AG20443 (cell line): Measurements from ENCODE around the gene ANO4.
A peak's percentile ranks its signal among the peaks of the same experiment; 100 is the strongest.
"Not testable (repeated sequence)": the region's sequence is repeated elsewhere in the genome, so short reads cannot be mapped to it uniquely, and the experiment has no call there.

Source experiments
- DNase-seq: peaks from one replicate; pipeline ENCODE4 v3.0.0; 2012; ENCODE audit warnings: low spot score, mixed read lengths

Gene ANO4

GRCh38 chr12:100875156-100875555, 80.6 kb downstream of the ANO4 start:
- no peak for DNase-seq

- no peak for DNase-seq
Measured at GRCh38 chr12:100875771-100876170, 81.2 kb downstream of the ANO4 start.

GRCh38 chr12:100877776-100878175, 83.2 kb downstream of the ANO4 start:
- DNase-seq = no peak

GRCh38 chr12:100895192-100895591, 100.6 kb downstream of the ANO4 start:
- DNase-seq = no peak

- no peak for DNase-seq
Measured at GRCh38 chr12:100896192-100896591, 101.6 kb downstream of the ANO4 start.

- no peak for DNase-seq
Measured at GRCh38 chr12:100897240-100897639, 102.7 kb downstream of the ANO4 start.

- DNase-seq = no peak
Measured at GRCh38 chr12:100899301-100899700, 104.7 kb downstream of the ANO4 start.

- DNase-seq = no peak
Measured at GRCh38 chr12:100900808-100901207, 106.2 kb downstream of the ANO4 start.

- no peak for DNase-seq
Measured at GRCh38 chr12:100901266-100901665, 106.7 kb downstream of the ANO4 start.

GRCh38 chr12:100904270-100904669, 109.7 kb downstream of the ANO4 start:
- peak; percentile 12 for DNase-seq

GRCh38 chr12:100908501-100908900, 113.9 kb downstream of the ANO4 start:
- DNase-seq = peak; percentile 60

- DNase-seq = peak; percentile 21
Measured at GRCh38 chr12:100913872-100914592, 119.5 kb downstream of the ANO4 start.

- no peak for DNase-seq
Measured at GRCh38 chr12:100919116-100919515, 124.5 kb downstream of the ANO4 start.

- no peak for DNase-seq
Measured at GRCh38 chr12:100920493-100920892, 125.9 kb downstream of the ANO4 start.

- no peak for DNase-seq
Measured at GRCh38 chr12:100926669-100927248, 132.2 kb downstream of the ANO4 start.

- peak; percentile 43 for DNase-seq
Measured at GRCh38 chr12:100927826-100928225, 133.2 kb downstream of the ANO4 start.

GRCh38 chr12:100932571-100932970, 138.0 kb downstream of the ANO4 start:
- no peak for DNase-seq

GRCh38 chr12:100933531-100933930, 139.0 kb downstream of the ANO4 start:
- DNase-seq = not testable (repeated sequence)

GRCh38 chr12:100935929-100936328, 141.4 kb downstream of the ANO4 start:
- no peak for DNase-seq

- no peak for DNase-seq
Measured at GRCh38 chr12:100936661-100937060, 142.1 kb downstream of the ANO4 start.

GRCh38 chr12:100940503-100940902, 145.9 kb downstream of the ANO4 start:
- no peak for DNase-seq

- no peak for DNase-seq
Measured at GRCh38 chr12:100942984-100943749, 148.6 kb downstream of the ANO4 start.

GRCh38 chr12:100951756-100952155, 157.2 kb downstream of the ANO4 start:
- no peak for DNase-seq
